Measurements from ENCODE around the gene ITGAX. TPM values are rescaled to one million over a fixed set of nuclear protein-coding genes. Genes with fewer than 3 reads are reported as not detected.

ITGAX gene
- total RNA-seq, 1 donor from 2014 or later: not detected

- Mint-ChIP-seq H3K27ac (ENCODE audit: unreplicated experiment) (no peak overlapping the region), H3K4me3 (ENCODE audit: unreplicated experiment) (no peak overlapping the region), H3K27me3 (ENCODE audit: unreplicated experiment) (peaks cover 5% of the 10 kb centered on the region), H3K9me3 (ENCODE audit: unreplicated experiment) (no peaks in the 10 kb centered on the region), H3K36me3 (ENCODE audit: unreplicated experiment) (no peaks in the 10 kb centered on the region), H3K4me1 (ENCODE audit: low read depth, unreplicated experiment) (no peaks in the 10 kb centered on the region)
- no peak for TF ChIP-seq CTCF (IDR thresholded peaks at IDR 0.05; ENCODE audit: partially characterized antibody, unreplicated experiment)
- no peak for DNase-seq
Observed at GRCh38 chr16:31360251-31360650, 5.3 kb downstream of the ITGAX start.

GRCh38 chr16:31361201-31362110 lies 6.5 kb downstream of the ITGAX start:
- no peaks in the 10 kb centered on the region for H3K36me3 Mint-ChIP-seq (ENCODE audit: unreplicated experiment)
- no peak for DNase-seq
- TF ChIP-seq CTCF (IDR thresholded peaks at IDR 0.05; ENCODE audit: partially characterized antibody, unreplicated experiment): no peak

GRCh38 chr16:31362476-31363405 lies 7.8 kb downstream of the ITGAX start:
- Mint-ChIP-seq H3K9me3 (ENCODE audit: unreplicated experiment) (no peaks in the 10 kb centered on the region), H3K27ac (ENCODE audit: unreplicated experiment) (no peak overlapping the region), H3K36me3 (ENCODE audit: unreplicated experiment) (no peaks in the 10 kb centered on the region), H3K4me1 (ENCODE audit: low read depth, unreplicated experiment) (no peaks in the 10 kb centered on the region), H3K4me3 (ENCODE audit: unreplicated experiment) (no peak overlapping the region), H3K27me3 (ENCODE audit: unreplicated experiment) (peaks cover 3% of the 10 kb centered on the region)
- no peak for TF ChIP-seq CTCF (IDR thresholded peaks at IDR 0.05; ENCODE audit: partially characterized antibody, unreplicated experiment)
- DNase-seq: no peak

More at GRCh38 chr16:31361201-31362110, 6.5 kb downstream of the ITGAX start:
- H3K4me1 Mint-ChIP-seq (ENCODE audit: low read depth, unreplicated experiment): no peaks in the 10 kb centered on the region
- no peak overlapping the region for H3K27ac Mint-ChIP-seq (ENCODE audit: unreplicated experiment)
- H3K4me3 Mint-ChIP-seq (ENCODE audit: unreplicated experiment): no peak overlapping the region
- H3K27me3 Mint-ChIP-seq (ENCODE audit: unreplicated experiment): peaks cover 5% of the 10 kb centered on the region
- H3K9me3 Mint-ChIP-seq (ENCODE audit: unreplicated experiment): no peaks in the 10 kb centered on the region

- Mint-ChIP-seq H3K4me1 (ENCODE audit: low read depth, unreplicated experiment) (no peaks in the 10 kb centered on the region), H3K36me3 (ENCODE audit: unreplicated experiment) (no peaks in the 10 kb centered on the region), H3K4me3 (ENCODE audit: unreplicated experiment) (no peak overlapping the region), H3K27me3 (ENCODE audit: unreplicated experiment) (peaks cover 5% of the 10 kb centered on the region), H3K27ac (ENCODE audit: unreplicated experiment) (no peak overlapping the region), H3K9me3 (ENCODE audit: unreplicated experiment) (no peaks in the 10 kb centered on the region)
- TF ChIP-seq CTCF (IDR thresholded peaks at IDR 0.05; ENCODE audit: partially characterized antibody, unreplicated experiment): no peak
- DNase-seq: no peak
Observed at GRCh38 chr16:31363721-31364120, 8.7 kb downstream of the ITGAX start.

All from glutamatergic neuron (in vitro differentiated cells).